22Rv1 (cell line): Measurements from ENCODE around the gene MAP4K5.
"Not testable (repeated sequence)": the region's sequence is repeated elsewhere in the genome, so short reads cannot be mapped to it uniquely, and the experiment has no call there.

Experiments used
- H3K27ac ChIP-seq: fragments of 450-650 bp; 2 replicates; pipeline ENCODE4 v1.5.1; 2017
- CTCF ChIP-seq: fragments of 450-650 bp; IDR thresholded peaks from 2 replicates; pipeline ENCODE4 v1.5.1; 2017; ENCODE audit warnings: mild to moderate bottlenecking
- ZFX ChIP-seq: fragments of 450-650 bp; IDR thresholded peaks from 2 replicates; pipeline ENCODE4 v1.6.1; 2017; ENCODE audit warnings: antibody characterized with exemption, borderline replicate concordance

The MAP4K5 gene

GRCh38 chr14:50512463-50512862, 19.9 kb downstream of the MAP4K5 start:
- TF ChIP-seq CTCF = no peak
- TF ChIP-seq ZFX = no peak
- H3K27ac ChIP-seq = no peak overlapping the region

- TF ChIP-seq CTCF (no peak), ZFX (no peak)
- H3K27ac ChIP-seq = no peak overlapping the region
These were observed 22.2 kb downstream of the MAP4K5 start for GRCh38 chr14:50510157-50510556.

- H3K27ac ChIP-seq = not testable (repeated sequence)
These were observed 25.3 kb downstream of the MAP4K5 start for GRCh38 chr14:50507078-50507477.

- no peak overlapping the region for H3K27ac ChIP-seq
These were observed 30.7 kb downstream of the MAP4K5 start for GRCh38 chr14:50501642-50502041.

GRCh38 chr14:50497351-50497750, 35.0 kb downstream of the MAP4K5 start:
- no peak for TF ChIP-seq ZFX
- TF ChIP-seq CTCF = no peak
- no peak overlapping the region for H3K27ac ChIP-seq

More at GRCh38 chr14:50501642-50502041, 30.7 kb downstream of the MAP4K5 start:
- TF ChIP-seq ZFX = no peak
- TF ChIP-seq CTCF = no peak

GRCh38 chr14:50489851-50490250, 42.5 kb downstream of the MAP4K5 start:
- TF ChIP-seq ZFX = no peak
- no peak for TF ChIP-seq CTCF
- H3K27ac ChIP-seq = no peak overlapping the region

- no peak overlapping the region for H3K27ac ChIP-seq
- no peak for TF ChIP-seq CTCF
- no peak for TF ChIP-seq ZFX
These were observed 43.8 kb downstream of the MAP4K5 start for GRCh38 chr14:50488521-50488920.

GRCh38 chr14:50479041-50479440, 53.3 kb downstream of the MAP4K5 start:
- no peak overlapping the region for H3K27ac ChIP-seq
- TF ChIP-seq ZFX (no peak), CTCF (no peak)
